GM23338 (cell line): ENCODE results near the gene MED14. TPM values are rescaled to one million over a fixed set of nuclear protein-coding genes. Genes with fewer than 3 reads are reported as not detected.

Source experiments
- ATAC-seq: fragments of 200-7000 bp; cut with Tn5 transposase; 3 replicates; pipeline ENCODE4 v1.9.1; 2020
- DNase-seq: peaks from one replicate; pipeline ENCODE4 v3.0.0-alpha.2; 2015; ENCODE audit warnings: low spot score
- H2AFZ ChIP-seq: fragments of 200-600 bp; sonication (generic); 2 replicates; pipeline ENCODE4 v1.8.0; 2016; ENCODE audit warnings: antibody characterized with exemption, mild to moderate bottlenecking, moderate library complexity
- H3F3A ChIP-seq: fragments of 200-600 bp; sonication (generic); replicated peaks from 2 replicates; pipeline ENCODE4 v1.8.0; 2017; ENCODE audit warnings: antibody characterized with exemption, mixed run types, low read depth
- H3K27ac ChIP-seq: fragments of 200-600 bp; sonication (generic); 2 replicates; pipeline ENCODE4 v1.6.1; 2016; ENCODE audit warnings: low read depth
- H3K27me3 ChIP-seq: fragments of 200-600 bp; sonication (generic); 2 replicates; pipeline ENCODE4 v1.8.0; 2016; ENCODE audit warnings: mild to moderate bottlenecking, mixed run types, moderate library complexity; ENCODE audit not compliant: insufficient read depth
- H3K36me3 ChIP-seq: fragments of 200-600 bp; sonication (generic); 2 replicates; pipeline ENCODE4 v1.8.0; 2016; ENCODE audit warnings: mild to moderate bottlenecking; ENCODE audit not compliant: insufficient read depth
- H3K4me1 ChIP-seq: fragments of 200-600 bp; sonication (generic); 2 replicates; pipeline ENCODE4 v1.8.0; 2016; ENCODE audit warnings: mild to moderate bottlenecking, moderate library complexity; ENCODE audit not compliant: insufficient read depth
- H3K4me2 ChIP-seq: fragments of 200-600 bp; sonication (generic); 2 replicates; pipeline ENCODE4 v1.7.1; 2017; ENCODE audit warnings: mixed run types
- H3K4me3 ChIP-seq: fragments of 200-600 bp; sonication (generic); 2 replicates; pipeline ENCODE4 v1.6.1; 2016; ENCODE audit warnings: mixed run types
- H3K79me2 ChIP-seq: fragments of 200-600 bp; sonication (generic); replicated peaks from 2 replicates; pipeline ENCODE4 v1.8.0; 2017; ENCODE audit warnings: mild to moderate bottlenecking; ENCODE audit not compliant: insufficient read depth
- H3K9me2 ChIP-seq: fragments of 200-600 bp; sonication (generic); 2 replicates; pipeline ENCODE4 v1.8.0; 2017; ENCODE audit not compliant: insufficient read depth
- H4K20me1 ChIP-seq: fragments of 200-600 bp; sonication (generic); replicated peaks from 2 replicates; pipeline ENCODE4 v1.8.0; 2017; ENCODE audit warnings: mild to moderate bottlenecking; ENCODE audit not compliant: insufficient read depth
- H3K27ac Mint-ChIP-seq: 2 replicates; pipeline ENCODE4 v1.8.0; 2020; ENCODE audit warnings: inconsistent platforms, mild to moderate bottlenecking, moderate library complexity, mixed read lengths
- H3K27me3 Mint-ChIP-seq: 3 replicates; pipeline ENCODE4 v1.8.0; 2022; ENCODE audit warnings: low read depth, mild to moderate bottlenecking, moderate library complexity, mixed read lengths, inconsistent platforms; ENCODE audit not compliant: insufficient read depth, poor library complexity
- H3K36me3 Mint-ChIP-seq: 3 replicates; pipeline ENCODE4 v1.8.0; 2021; ENCODE audit warnings: low read depth, mild to moderate bottlenecking, inconsistent platforms, moderate library complexity, mixed read lengths
- H3K4me1 Mint-ChIP-seq: 3 replicates; pipeline ENCODE4 v1.8.0; 2020; ENCODE audit warnings: mild to moderate bottlenecking, inconsistent platforms, mixed read lengths
- H3K4me3 Mint-ChIP-seq: 3 replicates; pipeline ENCODE4 v1.8.0; 2021; ENCODE audit warnings: moderate library complexity, mild to moderate bottlenecking, inconsistent platforms, mixed read lengths
- H3K9me3 Mint-ChIP-seq: 3 replicates; pipeline ENCODE4 v1.8.0; 2020; ENCODE audit warnings: moderate library complexity, mild to moderate bottlenecking, inconsistent platforms, mixed read lengths
- CREB1 ChIP-seq: fragments of 250-450 bp; sonication (Bioruptor Pico); IDR thresholded peaks from 2 replicates; pipeline ENCODE4 v1.5.0; 2020; ENCODE audit warnings: low read depth, mild to moderate bottlenecking, moderate library complexity
- EZH2 ChIP-seq: fragments of 200-600 bp; sonication (generic); IDR thresholded peaks from one replicate; pipeline ENCODE4 v1.8.0; 2017; ENCODE audit warnings: antibody characterized with exemption, mild to moderate bottlenecking, low read depth; ENCODE audit not compliant: unreplicated experiment
- JUNB ChIP-seq: IDR thresholded peaks from one replicate; pipeline ENCODE4 v1.6.1; 2016; ENCODE audit warnings: antibody characterized with exemption; ENCODE audit not compliant: unreplicated experiment
- POLR2AphosphoS5 ChIP-seq: IDR thresholded peaks from 2 replicates; pipeline ENCODE4 v1.6.1; 2016; ENCODE audit warnings: antibody characterized with exemption, low read depth
- REST ChIP-seq: IDR thresholded peaks from one replicate; pipeline ENCODE4 v1.6.1; 2018; ENCODE audit warnings: antibody characterized with exemption; ENCODE audit not compliant: unreplicated experiment
- STAT1 ChIP-seq: IDR thresholded peaks from one replicate; pipeline ENCODE4 v1.6.1; 2016; ENCODE audit warnings: antibody characterized with exemption; ENCODE audit not compliant: unreplicated experiment
- ZNF114 ChIP-seq: fragments of 250-450 bp; sonication (Bioruptor Pico); IDR thresholded peaks from 2 replicates; pipeline ENCODE4 v1.5.0; 2020; ENCODE audit warnings: mild to moderate bottlenecking, moderate library complexity
- ZNF331 ChIP-seq: fragments of 250-450 bp; sonication (Bioruptor Pico); IDR thresholded peaks from 2 replicates; pipeline ENCODE4 v1.5.0; 2020; ENCODE audit warnings: low read depth, mild to moderate bottlenecking, moderate library complexity
- ZNF462 ChIP-seq: fragments of 250-450 bp; sonication (Bioruptor Pico); IDR thresholded peaks from 2 replicates; pipeline ENCODE4 v1.5.0; 2020; ENCODE audit warnings: mild to moderate bottlenecking, moderate library complexity
- polyA plus RNA-seq: library from polyadenylated mRNA; unstranded; fragments of >200 nt; fragmentation: Nextera tagmentation; extraction: Ambion mirVana; gene quantifications from 2 replicates; pipeline ENCODE4 v1.2.1, GENCODE V29; 2016
- total RNA-seq: library from RNA; depleted of rRNA; stranded (reverse); fragments of >200 nt; shearing (Covaris generic); gene quantifications from 2 replicates; pipeline ENCODE4 v1.2.3, GENCODE V29; 2014
- TF ChIP-seq, protein P1 (sequence below): IDR thresholded peaks from 2 replicates; pipeline ENCODE4 v1.6.1; 2016; ENCODE audit warnings: antibody characterized with exemption

Gene MED14
- total and polyA plus RNA-seq, 2 experiments from 2014 or later: 29.8 to 99.3 TPM

DNA sequence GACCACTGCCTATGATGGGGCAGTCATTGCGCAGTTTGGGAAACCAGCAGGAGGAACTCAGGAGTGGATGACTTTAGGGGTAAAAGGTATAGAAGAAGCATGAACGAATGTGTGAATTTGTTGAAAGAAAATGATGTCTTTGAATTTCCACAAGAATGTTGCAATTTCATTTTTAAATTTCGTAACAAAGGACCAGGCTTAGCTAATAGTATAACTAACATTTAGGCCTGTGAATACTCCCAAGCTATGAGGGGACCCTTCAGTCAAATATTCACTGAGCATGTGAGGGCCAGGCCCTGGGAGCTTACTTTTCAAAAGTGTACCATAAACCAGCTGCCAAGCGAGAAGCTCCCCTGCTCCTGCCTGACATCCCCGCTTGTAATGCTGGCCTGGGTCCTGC lies 106.8 kb downstream of the MED14 start (continued):
- no peak for TF ChIP-seq ZNF462
- no peak for TF ChIP-seq POLR2AphosphoS5
- no peak for TF ChIP-seq ZNF114 (CRISPR knock-in tag)

GRCh38 chrX:40625294-40625693 lies 110.0 kb downstream of the MED14 start:
- H4K20me1 ChIP-seq: no peaks in the 10 kb centered on the region
- DNase-seq: no peak
- H3K9me3 Mint-ChIP-seq: no peaks in the 10 kb centered on the region

DNA sequence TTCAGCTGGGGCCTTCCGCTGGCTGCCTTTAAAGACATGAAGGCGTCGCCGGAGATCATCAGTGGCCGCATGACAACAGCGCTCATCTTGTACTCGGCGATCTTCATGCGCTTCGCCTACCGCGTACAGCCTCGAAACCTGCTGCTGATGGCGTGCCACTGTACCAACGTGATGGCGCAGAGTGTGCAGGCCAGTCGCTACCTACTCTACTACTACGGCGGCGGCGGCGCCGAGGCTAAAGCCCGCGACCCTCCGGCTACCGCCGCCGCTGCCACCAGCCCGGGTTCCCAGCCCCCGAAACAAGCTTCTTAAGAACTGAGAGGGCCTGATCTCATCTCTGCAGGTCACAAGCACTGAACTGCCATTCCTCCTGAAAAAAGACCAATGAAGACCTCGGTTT lies 111.7 kb downstream of the MED14 start:
- Mint-ChIP-seq H3K9me3 (no peaks in the 10 kb centered on the region), H3K4me1 (peaks cover 7% of the 10 kb centered on the region; the same call in 2 of the 3 replicates), H3K4me3 (no peak overlapping the region), H3K27ac (no peak overlapping the region), H3K36me3 (peaks cover 4% of the 10 kb centered on the region; the same call in 1 of the 3 replicates), H3K27me3 (peaks cover 5% of the 10 kb centered on the region)
- no peaks in the 10 kb centered on the region for H3K27me3 ChIP-seq
- no peaks in the 10 kb centered on the region for H3K79me2 ChIP-seq
- no peak overlapping the region for H3K27ac ChIP-seq
- no peak overlapping the region for H3K4me3 ChIP-seq
- H3K4me1 ChIP-seq: no peaks in the 10 kb centered on the region
- no peaks in the 10 kb centered on the region for H3K9me2 ChIP-seq
- H3K4me2 ChIP-seq: no peak overlapping the region
- no peaks in the 10 kb centered on the region for H3K36me3 ChIP-seq
- H2AFZ ChIP-seq: no peak overlapping the region
- peak; percentile 24; the same call in 2 of the 3 replicates for ATAC-seq
- DNase-seq: no peak
- H4K20me1 ChIP-seq: no peaks in the 10 kb centered on the region
- no peaks in the 10 kb centered on the region for H3F3A ChIP-seq
- TF ChIP-seq CREB1 (CRISPR knock-in tag) (no peak), ZNF114 (CRISPR knock-in tag) (no peak), EZH2 (no peak), REST (no peak), JUNB (no peak), STAT1 (no peak), POLR2AphosphoS5 (no peak)
- TF ChIP-seq, protein P1, sequence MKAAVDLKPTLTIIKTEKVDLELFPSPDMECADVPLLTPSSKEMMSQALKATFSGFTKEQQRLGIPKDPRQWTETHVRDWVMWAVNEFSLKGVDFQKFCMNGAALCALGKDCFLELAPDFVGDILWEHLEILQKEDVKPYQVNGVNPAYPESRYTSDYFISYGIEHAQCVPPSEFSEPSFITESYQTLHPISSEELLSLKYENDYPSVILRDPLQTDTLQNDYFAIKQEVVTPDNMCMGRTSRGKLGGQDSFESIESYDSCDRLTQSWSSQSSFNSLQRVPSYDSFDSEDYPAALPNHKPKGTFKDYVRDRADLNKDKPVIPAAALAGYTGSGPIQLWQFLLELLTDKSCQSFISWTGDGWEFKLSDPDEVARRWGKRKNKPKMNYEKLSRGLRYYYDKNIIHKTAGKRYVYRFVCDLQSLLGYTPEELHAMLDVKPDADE: no peak

More at GRCh38 chrX:40625294-40625693, 110.0 kb downstream of the MED14 start:
- Histone ChIP-seq H3K27ac (no peak overlapping the region), H3K4me2 (no peak overlapping the region), H3K4me1 (no peaks in the 10 kb centered on the region), H3K27me3 (no peaks in the 10 kb centered on the region), H2AFZ (no peak overlapping the region), H3K4me3 (no peak overlapping the region), H3K79me2 (no peaks in the 10 kb centered on the region), H3K9me2 (no peaks in the 10 kb centered on the region), H3F3A (no peaks in the 10 kb centered on the region), H3K36me3 (peaks cover 5% of the 10 kb centered on the region; the same call in 1 of the 2 replicates)
- ATAC-seq: no peak
- H3K36me3 Mint-ChIP-seq: peaks cover 4% of the 10 kb centered on the region; the same call in 1 of the 3 replicates
- no peak overlapping the region for H3K4me3 Mint-ChIP-seq
- peaks cover 7% of the 10 kb centered on the region; the same call in 2 of the 3 replicates for H3K4me1 Mint-ChIP-seq
- no peak overlapping the region for H3K27ac Mint-ChIP-seq
- peaks cover 5% of the 10 kb centered on the region for H3K27me3 Mint-ChIP-seq
- TF ChIP-seq ZNF331 (CRISPR knock-in tag): no peak
- TF ChIP-seq EZH2: no peak
